GM18511 (cell line): ENCODE results near the gene WASHC3.
"Not testable (repeated sequence)": the region's sequence is repeated elsewhere in the genome, so short reads cannot be mapped to it uniquely, and the experiment has no call there.

Source experiments
- ATAC-seq: cut with Tn5 transposase; IDR thresholded peaks from one replicate; pipeline ENCODE4 v1.9.1; 2021; ENCODE audit warnings: mild to moderate bottlenecking, moderate library complexity; ENCODE audit not compliant: unreplicated experiment

The WASHC3 gene, protein sequence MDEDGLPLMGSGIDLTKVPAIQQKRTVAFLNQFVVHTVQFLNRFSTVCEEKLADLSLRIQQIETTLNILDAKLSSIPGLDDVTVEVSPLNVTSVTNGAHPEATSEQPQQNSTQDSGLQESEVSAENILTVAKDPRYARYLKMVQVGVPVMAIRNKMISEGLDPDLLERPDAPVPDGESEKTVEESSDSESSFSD

GRCh38 chr12:102061560-102062418, at the start of gene WASHC3:
Gene WASHC3 (minus strand): TSS chr12:102061991. CDS start chr12:102061962, 29 bp downstream.
- peak; percentile 97 for ATAC-seq

DNA sequence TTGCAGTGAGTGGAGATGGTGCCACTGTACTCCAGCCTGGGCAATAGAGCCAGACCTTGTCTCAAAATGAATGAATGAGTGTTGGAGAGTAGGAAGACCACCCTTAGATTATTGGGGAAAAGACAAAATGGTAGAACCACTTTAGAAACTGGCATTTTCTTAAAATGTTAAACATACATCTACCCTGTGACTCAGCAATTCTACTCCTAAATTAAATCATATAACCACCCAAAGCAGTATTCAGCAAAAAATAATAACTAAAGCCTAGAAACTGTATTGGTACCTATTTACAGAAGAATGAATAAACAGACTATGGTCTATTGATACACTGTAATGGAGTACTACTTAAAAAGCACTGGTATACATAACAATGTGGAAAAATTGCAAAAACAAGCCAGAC, 49.0 kb upstream of the WASHC3 start:
- ATAC-seq = no peak

DNA sequence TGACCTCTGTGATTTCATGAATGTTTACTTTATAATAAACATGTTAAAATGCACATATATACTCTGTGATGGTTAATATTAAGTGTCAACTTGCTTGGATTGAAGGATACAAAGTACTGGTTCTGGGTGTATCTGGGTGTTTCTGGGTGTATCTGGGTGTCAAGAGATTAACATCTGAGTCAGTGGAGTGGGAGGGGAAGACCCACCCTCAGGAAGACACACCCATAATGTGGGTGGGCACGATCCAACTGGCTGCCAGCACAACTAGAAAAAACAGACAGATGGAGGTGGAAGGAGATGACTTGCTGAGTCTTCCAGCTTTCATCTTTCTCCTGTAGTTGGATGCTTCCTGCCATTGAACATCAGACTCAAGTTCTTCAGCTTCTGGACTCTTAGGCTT, 46.2 kb upstream of the WASHC3 start:
- ATAC-seq = no peak

- ATAC-seq = no peak
Measured at GRCh38 chr12:102106905-102107304, 45.1 kb upstream of the WASHC3 start.

GRCh38 chr12:102096855-102097254, 35.1 kb upstream of the WASHC3 start:
- no peak for ATAC-seq

- ATAC-seq = no peak
Measured at GRCh38 chr12:102095677-102096263, 34.0 kb upstream of the WASHC3 start.

DNA sequence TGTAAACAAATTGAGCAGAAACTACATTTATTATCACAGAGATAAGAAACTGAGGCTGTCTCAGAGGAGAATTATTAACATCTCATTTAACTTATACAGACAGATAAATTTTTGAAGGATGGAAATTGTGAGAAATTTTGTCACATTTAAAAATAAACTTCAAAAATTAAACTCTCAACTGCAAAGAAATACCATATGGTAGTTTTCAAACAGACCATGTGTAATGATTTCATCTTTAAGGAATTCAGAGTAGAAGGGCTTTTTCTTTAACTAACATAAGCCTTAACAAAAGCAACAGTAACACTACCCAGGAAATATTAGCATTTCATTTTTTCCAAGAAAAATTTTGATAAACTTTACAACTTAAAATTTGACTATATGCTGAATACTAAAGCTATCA, 31.5 kb upstream of the WASHC3 start:
- ATAC-seq = no peak

- ATAC-seq = not testable (repeated sequence)
Measured at GRCh38 chr12:102089228-102089835, 27.5 kb upstream of the WASHC3 start.

DNA sequence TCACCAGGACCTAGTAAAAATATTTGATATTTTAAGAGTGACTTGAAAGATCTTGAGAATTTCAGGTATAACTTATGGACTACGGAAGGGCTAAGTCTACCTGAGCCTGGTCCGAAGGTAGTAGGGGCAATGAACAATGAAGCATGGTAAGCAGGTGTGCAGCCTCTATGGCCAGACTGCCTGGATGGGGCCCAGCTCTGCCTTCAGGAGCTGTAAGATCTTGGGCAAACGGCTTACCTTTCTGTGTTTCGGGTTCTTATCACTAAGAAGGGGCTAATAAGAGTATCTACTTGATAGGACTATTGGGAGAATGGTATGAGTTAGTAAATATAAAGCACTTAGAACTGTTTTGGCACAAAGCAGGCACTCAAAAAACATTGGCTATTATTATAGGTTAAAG, 19.1 kb upstream of the WASHC3 start:
- ATAC-seq = no peak

DNA sequence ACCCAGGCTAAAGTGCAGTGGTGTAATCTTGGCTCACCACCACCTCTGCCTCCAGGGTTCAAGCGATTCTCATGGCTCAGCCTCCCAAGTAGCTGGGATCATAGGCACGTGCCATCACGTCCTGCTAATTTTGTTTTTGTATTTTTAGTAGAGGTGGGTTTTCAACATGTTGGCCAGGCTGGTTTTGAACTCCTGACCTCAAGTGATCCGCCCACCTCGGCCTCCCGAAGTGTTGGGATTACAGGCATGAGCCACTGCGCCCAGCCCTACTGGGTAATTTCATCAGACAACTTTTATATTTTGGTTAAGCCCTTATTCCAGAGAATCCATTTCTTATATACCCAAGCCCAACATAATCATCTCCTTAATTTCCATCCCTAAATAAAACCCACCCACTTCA, 10.3 kb upstream of the WASHC3 start:
- ATAC-seq = not testable (repeated sequence)

GRCh38 chr12:102069707-102070106, 7.9 kb upstream of the WASHC3 start:
- no peak for ATAC-seq

DNA sequence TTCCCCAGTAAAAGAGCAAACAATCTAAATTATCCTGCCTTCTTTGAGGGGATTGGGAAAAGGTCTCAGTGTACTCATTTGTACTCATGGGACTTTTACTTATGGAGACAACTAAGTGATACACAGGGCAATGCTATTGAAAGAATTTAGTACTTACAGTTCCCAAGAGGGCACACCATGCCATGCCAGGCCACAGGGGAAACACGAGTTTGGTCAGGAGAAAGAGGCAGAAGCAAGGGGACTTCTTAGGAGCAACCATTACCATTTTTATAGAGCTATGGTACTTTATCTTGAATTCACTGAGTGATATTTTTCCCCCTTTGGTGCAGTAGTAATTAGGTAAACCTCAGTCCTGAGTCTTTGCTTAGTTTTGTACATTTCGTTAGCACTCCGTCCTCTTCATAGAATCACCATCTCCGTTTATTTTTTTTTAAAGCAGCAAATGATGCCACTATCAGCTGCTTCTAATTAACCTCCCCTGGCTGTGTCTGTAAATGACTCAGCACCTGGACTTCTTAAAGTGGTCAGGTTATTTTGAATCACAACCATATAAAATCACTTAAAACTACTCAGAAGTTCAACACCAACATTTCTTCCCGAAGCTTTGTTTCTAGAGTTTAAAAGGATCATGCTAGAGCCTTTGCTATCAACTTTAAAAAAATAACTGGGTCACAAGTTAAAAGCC, 5.9 kb upstream of the WASHC3 start:
- no peak for ATAC-seq

DNA sequence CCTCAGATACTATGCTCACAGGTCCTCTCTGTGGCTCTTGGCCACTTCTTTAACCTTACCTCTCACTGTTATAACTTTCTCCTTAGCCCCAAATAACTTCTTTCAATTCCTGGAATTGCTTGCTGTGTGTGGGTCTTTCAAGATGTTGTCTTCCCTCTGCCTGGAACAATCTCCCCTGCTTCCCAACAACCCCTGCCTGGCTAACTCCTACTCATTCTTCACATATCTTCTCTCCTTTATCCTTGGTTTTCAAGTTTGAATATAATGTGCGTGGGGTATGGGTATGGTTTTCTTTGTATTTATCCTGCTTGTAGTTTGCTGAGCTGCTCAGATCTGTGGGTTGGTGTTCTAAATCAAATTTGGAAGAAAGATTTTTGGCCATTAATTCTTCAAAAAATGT, 2.7 kb upstream of the WASHC3 start:
- no peak for ATAC-seq

GRCh38 chr12:102063069-102063468, 1.3 kb upstream of the WASHC3 start:
- no peak for ATAC-seq

DNA sequence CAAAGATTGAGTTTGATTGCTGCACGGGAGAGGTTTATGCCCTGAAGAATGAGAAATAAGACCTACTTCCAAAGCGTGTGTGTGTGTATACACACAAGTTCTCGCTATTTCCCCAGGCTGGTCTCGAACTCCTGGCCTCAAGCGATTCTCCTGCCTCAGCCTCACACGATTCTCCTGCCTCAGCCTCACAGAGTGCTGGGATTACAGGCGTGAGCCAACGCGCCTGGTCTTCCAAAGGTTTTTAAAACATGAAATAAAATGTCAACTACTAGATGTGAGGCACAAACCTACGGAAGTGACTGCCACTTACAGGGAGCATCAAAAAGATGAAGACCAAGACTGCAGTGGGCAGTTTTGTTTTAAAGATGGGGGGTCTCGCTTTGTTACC, 622 bp upstream of the WASHC3 start:
- no peak for ATAC-seq

- peak; percentile 25 for ATAC-seq
Measured at GRCh38 chr12:102061096-102061559, 663 bp downstream of the WASHC3 start.

DNA sequence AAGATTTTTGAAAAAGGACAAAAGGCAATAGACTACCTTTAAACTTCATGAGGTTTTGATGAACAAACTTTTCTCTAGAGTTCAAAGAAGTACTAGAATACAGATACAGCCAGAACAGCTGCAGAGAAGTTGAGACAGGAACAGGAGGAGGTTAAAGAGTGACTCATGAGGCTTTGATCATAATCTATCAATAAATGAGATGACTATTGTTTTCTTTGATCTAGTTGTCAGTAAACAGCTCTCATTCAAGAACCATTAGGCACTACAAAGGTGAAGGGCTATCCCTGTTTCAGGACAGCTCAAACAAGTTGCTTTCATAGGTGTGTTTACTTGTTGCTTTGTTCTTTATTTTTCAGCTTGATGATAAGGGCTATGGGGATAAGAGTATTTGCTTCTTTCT, 2.4 kb downstream of the WASHC3 start:
- no peak for ATAC-seq

DNA sequence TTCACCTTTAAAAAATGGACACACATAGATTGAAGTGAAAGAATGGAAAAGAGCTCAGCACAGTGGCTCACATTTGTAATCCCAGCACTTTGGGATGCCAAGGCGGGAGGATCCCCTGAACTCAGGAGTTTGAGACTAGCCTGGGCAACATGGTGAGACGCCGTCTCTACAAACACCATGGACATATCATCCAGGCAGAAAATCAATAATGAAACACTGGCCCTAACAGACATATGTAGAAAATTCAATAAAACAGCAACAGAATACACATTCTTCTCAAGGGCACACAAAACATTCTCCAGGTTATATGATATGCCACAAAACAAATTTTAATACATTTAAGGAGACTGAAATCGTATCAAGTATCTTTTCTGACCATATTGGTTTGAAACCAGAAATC, 7.4 kb downstream of the WASHC3 start:
- no peak for ATAC-seq

- no peak for ATAC-seq
Measured at GRCh38 chr12:102053062-102053349, 8.8 kb downstream of the WASHC3 start.

GRCh38 chr12:102052192-102053061, 9.4 kb downstream of the WASHC3 start:
- ATAC-seq = no peak
